ENCODE measurements around the gene CKAP2. TPM values are rescaled to one million over a fixed set of nuclear protein-coding genes. Genes with fewer than 3 reads are reported as not detected.

The CKAP2 gene
- total RNA-seq, 1 donor from 2014 or later: 67.4 TPM

- Mint-ChIP-seq H3K9me3 (no peaks in the 10 kb centered on the region), H3K27me3 (no peaks in the 10 kb centered on the region), H3K27ac (no peak overlapping the region), H3K4me1 (ENCODE audit: unreplicated experiment) (no peaks in the 10 kb centered on the region), H3K36me3 (peaks cover 41% of the 10 kb centered on the region), H3K4me3 (no peak overlapping the region)
- DNase-seq (ENCODE audit: extremely low spot score, unreplicated experiment): no peak
- TF ChIP-seq CTCF (conservative IDR thresholded peaks at IDR 0.05): no peak
Observed at GRCh38 chr13:52428295-52428694, 27.0 kb upstream of the CKAP2 start.

DNA sequence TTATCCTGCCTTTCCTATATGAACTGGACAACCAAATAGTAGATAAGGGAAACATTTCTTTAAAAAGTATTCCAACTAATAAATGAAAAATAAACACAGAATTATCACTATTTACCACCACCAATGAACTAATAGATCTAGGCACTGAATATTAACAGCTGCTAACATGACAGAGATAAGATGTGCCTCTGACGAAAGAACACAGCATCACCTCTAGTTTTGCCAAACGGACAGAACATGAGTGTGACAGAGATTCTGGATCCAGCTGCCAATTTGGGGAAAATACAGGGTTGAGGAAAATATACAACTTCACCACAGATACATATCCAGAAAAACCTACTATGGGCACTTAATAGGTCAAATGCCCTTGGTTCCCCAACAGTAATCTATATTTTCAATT, 22.8 kb upstream of the CKAP2 start:
- Mint-ChIP-seq H3K4me3 (no peak overlapping the region), H3K36me3 (peaks cover 47% of the 10 kb centered on the region), H3K4me1 (ENCODE audit: unreplicated experiment) (no peaks in the 10 kb centered on the region), H3K27ac (no peak overlapping the region), H3K9me3 (no peaks in the 10 kb centered on the region), H3K27me3 (no peaks in the 10 kb centered on the region)
- no peak for DNase-seq (ENCODE audit: extremely low spot score, unreplicated experiment)
- no peak for TF ChIP-seq CTCF (conservative IDR thresholded peaks at IDR 0.05)

DNA sequence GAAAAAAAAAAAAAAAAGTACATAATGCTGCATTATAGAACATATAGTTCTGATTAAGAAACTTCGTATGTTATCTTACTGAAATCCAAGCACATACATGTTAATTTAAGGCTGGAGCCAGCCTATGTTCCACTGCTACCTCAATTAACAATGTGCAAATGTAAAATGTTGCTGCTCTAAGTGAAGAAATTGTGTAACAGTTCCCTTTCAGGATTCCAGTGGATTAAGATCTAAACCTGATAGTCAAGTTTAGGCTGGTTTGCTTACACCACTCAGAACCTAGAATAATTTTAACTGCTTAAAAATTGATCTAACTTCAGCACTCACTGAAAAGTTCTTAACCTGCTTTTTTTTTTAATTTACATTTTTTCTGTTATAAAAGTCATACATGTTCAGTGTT, 9.0 kb upstream of the CKAP2 start:
- H3K36me3 Mint-ChIP-seq: no peaks in the 10 kb centered on the region

DNA sequence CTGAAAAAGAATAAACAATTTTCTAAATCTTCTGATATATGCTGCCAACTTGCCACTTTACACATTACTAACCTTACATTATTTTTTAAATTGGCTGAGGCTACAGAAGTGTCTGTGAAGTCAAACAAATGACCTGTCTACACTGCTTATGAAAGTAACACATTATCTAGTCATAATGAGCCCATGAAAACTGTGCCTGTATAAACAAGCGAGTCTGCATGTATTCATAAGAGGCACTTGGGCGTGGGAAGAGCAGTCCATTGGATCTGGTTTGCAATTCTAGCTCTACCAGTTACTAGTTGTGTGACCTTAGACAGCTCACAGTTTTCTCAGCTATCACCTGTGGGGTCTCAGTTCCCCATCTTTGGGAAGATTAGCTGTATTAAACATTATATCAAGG, 7.9 kb upstream of the CKAP2 start:
- no peaks in the 10 kb centered on the region for H3K27me3 Mint-ChIP-seq
- peak overlapping the region; percentile 20 for H3K4me3 Mint-ChIP-seq
- peaks cover 4% of the 10 kb centered on the region for H3K4me1 Mint-ChIP-seq (ENCODE audit: unreplicated experiment)
- no peak for TF ChIP-seq CTCF (conservative IDR thresholded peaks at IDR 0.05)
- no peaks in the 10 kb centered on the region for H3K9me3 Mint-ChIP-seq
- H3K27ac Mint-ChIP-seq: peak overlapping the region; percentile 81
- DNase-seq (ENCODE audit: extremely low spot score, unreplicated experiment): no peak
- no peaks in the 10 kb centered on the region for H3K36me3 Mint-ChIP-seq

More for the DNA sequence above, 9.0 kb upstream of the CKAP2 start:
- TF ChIP-seq CTCF (conservative IDR thresholded peaks at IDR 0.05): no peak
- DNase-seq (ENCODE audit: extremely low spot score, unreplicated experiment): no peak
- Mint-ChIP-seq H3K27me3 (no peaks in the 10 kb centered on the region), H3K27ac (peak overlapping the region; percentile 36), H3K4me3 (no peak overlapping the region), H3K9me3 (no peaks in the 10 kb centered on the region), H3K4me1 (ENCODE audit: unreplicated experiment) (peaks cover 4% of the 10 kb centered on the region)

DNA sequence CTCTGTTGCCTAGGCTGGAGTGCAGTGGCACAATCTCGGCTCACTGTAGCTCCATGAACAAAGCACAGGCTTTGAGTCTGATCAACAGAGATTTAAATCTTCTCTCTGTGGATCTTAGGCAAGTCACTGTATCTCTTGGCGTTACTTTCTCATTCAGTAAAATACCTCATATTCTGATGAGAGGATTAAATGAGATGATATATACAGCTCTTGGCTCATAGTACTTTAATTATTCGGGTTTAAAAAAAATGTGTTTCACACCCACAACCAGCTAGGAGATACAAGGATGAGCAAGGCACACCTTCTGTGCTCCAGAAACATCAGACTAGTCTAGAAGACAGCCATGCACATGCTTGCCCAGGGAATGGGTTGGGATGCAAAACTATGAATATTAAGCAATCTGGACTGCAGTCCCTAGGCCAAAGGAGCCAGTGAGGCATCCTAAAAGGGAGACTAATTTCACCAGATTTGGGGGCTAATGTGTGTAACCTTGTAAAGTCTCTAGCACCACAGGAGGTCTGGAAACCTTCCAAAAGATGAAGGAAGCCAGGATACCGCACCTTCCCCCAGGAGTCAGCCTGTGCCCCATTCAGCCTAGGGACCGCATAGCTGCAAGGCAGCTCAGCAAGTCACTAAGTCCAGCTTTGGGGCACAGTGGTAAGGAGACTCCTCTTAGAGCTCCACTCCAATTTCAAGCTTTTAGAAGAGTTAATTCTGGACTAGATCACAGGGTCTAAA, 7.3 kb upstream of the CKAP2 start:
- Mint-ChIP-seq H3K27ac (peak overlapping the region; percentile 81), H3K27me3 (no peaks in the 10 kb centered on the region), H3K4me3 (peak overlapping the region; percentile 91), H3K9me3 (no peaks in the 10 kb centered on the region), H3K36me3 (no peaks in the 10 kb centered on the region), H3K4me1 (ENCODE audit: unreplicated experiment) (peaks cover 4% of the 10 kb centered on the region)
- DNase-seq (ENCODE audit: extremely low spot score, unreplicated experiment): no peak
- TF ChIP-seq CTCF (conservative IDR thresholded peaks at IDR 0.05): no peak

Data from type B pancreatic cell (in vitro differentiated cells).